ENCODE data around the gene DGCR2.

DNA sequence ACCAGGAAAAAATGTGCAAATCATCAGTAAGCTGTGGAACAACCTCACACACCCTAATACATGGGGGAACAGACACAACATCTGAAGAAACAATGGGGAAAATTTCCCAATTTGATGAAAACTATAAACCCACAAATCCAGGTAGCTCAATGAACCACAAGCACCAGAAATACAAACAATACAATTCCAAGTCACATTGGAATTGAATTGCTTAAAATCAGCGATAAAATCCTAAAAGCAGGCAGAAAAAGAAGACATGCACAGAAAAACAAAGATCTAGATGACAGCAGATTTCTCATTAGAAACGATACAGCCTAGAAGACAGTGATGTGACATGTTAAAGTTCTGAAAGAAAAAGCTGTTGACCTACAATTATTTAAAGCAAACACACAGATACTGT lies 32.0 kb downstream of the DGCR2 start:
- TF ChIP-seq, protein P1, sequence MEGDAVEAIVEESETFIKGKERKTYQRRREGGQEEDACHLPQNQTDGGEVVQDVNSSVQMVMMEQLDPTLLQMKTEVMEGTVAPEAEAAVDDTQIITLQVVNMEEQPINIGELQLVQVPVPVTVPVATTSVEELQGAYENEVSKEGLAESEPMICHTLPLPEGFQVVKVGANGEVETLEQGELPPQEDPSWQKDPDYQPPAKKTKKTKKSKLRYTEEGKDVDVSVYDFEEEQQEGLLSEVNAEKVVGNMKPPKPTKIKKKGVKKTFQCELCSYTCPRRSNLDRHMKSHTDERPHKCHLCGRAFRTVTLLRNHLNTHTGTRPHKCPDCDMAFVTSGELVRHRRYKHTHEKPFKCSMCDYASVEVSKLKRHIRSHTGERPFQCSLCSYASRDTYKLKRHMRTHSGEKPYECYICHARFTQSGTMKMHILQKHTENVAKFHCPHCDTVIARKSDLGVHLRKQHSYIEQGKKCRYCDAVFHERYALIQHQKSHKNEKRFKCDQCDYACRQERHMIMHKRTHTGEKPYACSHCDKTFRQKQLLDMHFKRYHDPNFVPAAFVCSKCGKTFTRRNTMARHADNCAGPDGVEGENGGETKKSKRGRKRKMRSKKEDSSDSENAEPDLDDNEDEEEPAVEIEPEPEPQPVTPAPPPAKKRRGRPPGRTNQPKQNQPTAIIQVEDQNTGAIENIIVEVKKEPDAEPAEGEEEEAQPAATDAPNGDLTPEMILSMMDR (conservative IDR thresholded peaks at IDR 0.05; ENCODE audit: low read depth, low read length) = no peak
- TF ChIP-seq POLR2A (IDR thresholded peaks at IDR 0.05; ENCODE audit: low read depth, low read length) (no peak), RAD21 (IDR thresholded peaks at IDR 0.05; ENCODE audit: low read length) (no peak), MAZ (IDR thresholded peaks at IDR 0.05; ENCODE audit: borderline replicate concordance, low read depth, low read length) (no peak), CEBPB (IDR thresholded peaks at IDR 0.05; ENCODE audit: low read depth, low read length) (no peak), MXI1 (IDR thresholded peaks at IDR 0.05; ENCODE audit: borderline replicate concordance, low read depth, low read length) (no peak), NFE2L2 (IDR thresholded peaks at IDR 0.05; ENCODE audit: low read depth, low read length) (no peak), RCOR1 (IDR thresholded peaks at IDR 0.05; ENCODE audit: insufficient replicate concordance, low read length) (no peak), RFX5 (IDR thresholded peaks at IDR 0.05; ENCODE audit: low read depth, low read length) (no peak), SMC3 (IDR thresholded peaks at IDR 0.05; ENCODE audit: low read depth, low read length) (no peak), BHLHE40 (IDR thresholded peaks at IDR 0.05; ENCODE audit: low read depth, low read length) (no peak)
- TF ChIP-seq, protein P2, sequence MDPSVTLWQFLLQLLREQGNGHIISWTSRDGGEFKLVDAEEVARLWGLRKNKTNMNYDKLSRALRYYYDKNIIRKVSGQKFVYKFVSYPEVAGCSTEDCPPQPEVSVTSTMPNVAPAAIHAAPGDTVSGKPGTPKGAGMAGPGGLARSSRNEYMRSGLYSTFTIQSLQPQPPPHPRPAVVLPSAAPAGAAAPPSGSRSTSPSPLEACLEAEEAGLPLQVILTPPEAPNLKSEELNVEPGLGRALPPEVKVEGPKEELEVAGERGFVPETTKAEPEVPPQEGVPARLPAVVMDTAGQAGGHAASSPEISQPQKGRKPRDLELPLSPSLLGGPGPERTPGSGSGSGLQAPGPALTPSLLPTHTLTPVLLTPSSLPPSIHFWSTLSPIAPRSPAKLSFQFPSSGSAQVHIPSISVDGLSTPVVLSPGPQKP (IDR thresholded peaks at IDR 0.05; ENCODE audit: borderline replicate concordance, low read depth, low read length) = no peak

Measured in IMR-90 (cell line).